IMR-90 (cell line): ENCODE data around the gene BMP7.

Experiments used
- BHLHE40 ChIP-seq: fragments of 150-350 bp; IDR thresholded peaks from 2 replicates; pipeline ENCODE4 v1.6.1; 2016; ENCODE audit warnings: mild to moderate bottlenecking, low read depth, low read length
- CEBPB ChIP-seq: IDR thresholded peaks from 2 replicates; pipeline ENCODE4 v1.6.1; 2012; ENCODE audit warnings: low read depth, low read length, improper control_type of control experiment
- CHD1 ChIP-seq: IDR thresholded peaks from 2 replicates; pipeline ENCODE4 v1.6.1; 2012; ENCODE audit warnings: low read depth, low read length, improper control_type of control experiment
- FOS ChIP-seq: fragments of 150-350 bp; IDR thresholded peaks from 2 replicates; pipeline ENCODE4 v1.6.1; 2016; ENCODE audit warnings: low read depth, low read length
- MAZ ChIP-seq: IDR thresholded peaks from 2 replicates; pipeline ENCODE4 v1.6.1; 2012; ENCODE audit warnings: low read depth, mild to moderate bottlenecking, low read length, improper control_type of control experiment, moderate library complexity, borderline replicate concordance
- MXI1 ChIP-seq: IDR thresholded peaks from 2 replicates; pipeline ENCODE4 v1.6.1; 2012; ENCODE audit warnings: low read depth, mild to moderate bottlenecking, low read length, moderate library complexity, borderline replicate concordance
- POLR2A ChIP-seq: IDR thresholded peaks from 2 replicates; pipeline ENCODE4 v1.6.1; 2012; ENCODE audit warnings: mild to moderate bottlenecking, low read depth, low read length
- RAD21 ChIP-seq: IDR thresholded peaks from 2 replicates; pipeline ENCODE4 v1.6.1; 2012; ENCODE audit warnings: low read length, improper control_type of control experiment
- RCOR1 ChIP-seq: IDR thresholded peaks from 2 replicates; pipeline ENCODE4 v1.6.1; 2012; ENCODE audit warnings: mild to moderate bottlenecking, low read length, improper control_type of control experiment; ENCODE audit not compliant: insufficient replicate concordance
- RFX5 ChIP-seq: IDR thresholded peaks from 2 replicates; pipeline ENCODE4 v1.8.0; 2012; ENCODE audit warnings: low read depth, mild to moderate bottlenecking, low read length, moderate library complexity
- SMC3 ChIP-seq: fragments of 150-350 bp; IDR thresholded peaks from 2 replicates; pipeline ENCODE4 v1.6.1; 2016; ENCODE audit warnings: low read depth, mild to moderate bottlenecking, antibody characterized with exemption, low read length, moderate library complexity
- TF ChIP-seq, protein P1 (sequence below): conservative IDR thresholded peaks from 2 replicates; pipeline ENCODE4 v1.5.1; 2012; ENCODE audit warnings: mild to moderate bottlenecking, low read depth, low read length, improper control_type of control experiment
- TF ChIP-seq, protein P2 (sequence below): fragments of 150-350 bp; IDR thresholded peaks from 2 replicates; pipeline ENCODE4 v1.6.1; 2017; ENCODE audit warnings: mild to moderate bottlenecking, antibody characterized with exemption, low read length, low read depth
- TF ChIP-seq, protein P3 (sequence below): fragments of 150-350 bp; IDR thresholded peaks from 2 replicates; pipeline ENCODE4 v1.6.1; 2016; ENCODE audit warnings: low read depth, mild to moderate bottlenecking, low read length, moderate library complexity, borderline replicate concordance

DNA sequence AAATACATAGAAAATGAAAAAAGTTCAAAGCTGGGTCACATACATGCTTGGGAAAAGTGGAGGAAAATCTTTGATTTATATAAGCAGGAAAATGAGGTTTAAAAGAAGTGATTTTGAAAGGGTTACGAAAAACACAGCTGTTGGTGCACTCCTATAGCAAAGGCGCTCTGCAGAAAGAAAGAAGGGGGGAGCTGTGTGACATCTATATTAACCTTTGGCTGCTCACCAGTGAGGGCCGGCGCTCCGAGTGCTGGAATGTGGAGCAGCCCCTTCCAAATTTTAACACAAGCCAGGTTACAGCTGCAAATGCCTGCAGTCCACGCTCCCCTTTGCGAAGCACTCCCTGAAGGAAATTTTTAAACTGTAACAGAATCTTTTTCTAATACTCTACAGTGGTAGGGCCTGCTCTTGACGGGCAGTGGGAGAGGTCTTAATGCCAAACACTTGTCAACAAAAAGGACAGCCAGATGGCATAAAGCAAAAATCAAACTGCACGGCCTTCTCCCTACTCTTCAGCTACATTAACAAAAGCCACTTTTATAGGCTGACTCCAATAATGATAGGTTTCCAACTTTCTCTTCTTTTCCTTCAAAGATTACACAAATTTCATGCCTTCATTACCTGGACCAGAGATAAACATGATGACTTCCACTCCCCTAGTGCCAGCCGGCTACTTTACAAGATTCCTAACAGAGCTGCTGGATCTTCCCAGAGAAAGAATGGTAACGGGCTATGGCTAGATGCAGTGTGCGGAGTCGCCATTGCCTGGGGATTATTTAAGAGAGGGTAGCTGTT is 4.8 kb downstream of the BMP7 start:
- TF ChIP-seq, protein P1, sequence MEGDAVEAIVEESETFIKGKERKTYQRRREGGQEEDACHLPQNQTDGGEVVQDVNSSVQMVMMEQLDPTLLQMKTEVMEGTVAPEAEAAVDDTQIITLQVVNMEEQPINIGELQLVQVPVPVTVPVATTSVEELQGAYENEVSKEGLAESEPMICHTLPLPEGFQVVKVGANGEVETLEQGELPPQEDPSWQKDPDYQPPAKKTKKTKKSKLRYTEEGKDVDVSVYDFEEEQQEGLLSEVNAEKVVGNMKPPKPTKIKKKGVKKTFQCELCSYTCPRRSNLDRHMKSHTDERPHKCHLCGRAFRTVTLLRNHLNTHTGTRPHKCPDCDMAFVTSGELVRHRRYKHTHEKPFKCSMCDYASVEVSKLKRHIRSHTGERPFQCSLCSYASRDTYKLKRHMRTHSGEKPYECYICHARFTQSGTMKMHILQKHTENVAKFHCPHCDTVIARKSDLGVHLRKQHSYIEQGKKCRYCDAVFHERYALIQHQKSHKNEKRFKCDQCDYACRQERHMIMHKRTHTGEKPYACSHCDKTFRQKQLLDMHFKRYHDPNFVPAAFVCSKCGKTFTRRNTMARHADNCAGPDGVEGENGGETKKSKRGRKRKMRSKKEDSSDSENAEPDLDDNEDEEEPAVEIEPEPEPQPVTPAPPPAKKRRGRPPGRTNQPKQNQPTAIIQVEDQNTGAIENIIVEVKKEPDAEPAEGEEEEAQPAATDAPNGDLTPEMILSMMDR, result no peak
- TF ChIP-seq, protein P2, sequence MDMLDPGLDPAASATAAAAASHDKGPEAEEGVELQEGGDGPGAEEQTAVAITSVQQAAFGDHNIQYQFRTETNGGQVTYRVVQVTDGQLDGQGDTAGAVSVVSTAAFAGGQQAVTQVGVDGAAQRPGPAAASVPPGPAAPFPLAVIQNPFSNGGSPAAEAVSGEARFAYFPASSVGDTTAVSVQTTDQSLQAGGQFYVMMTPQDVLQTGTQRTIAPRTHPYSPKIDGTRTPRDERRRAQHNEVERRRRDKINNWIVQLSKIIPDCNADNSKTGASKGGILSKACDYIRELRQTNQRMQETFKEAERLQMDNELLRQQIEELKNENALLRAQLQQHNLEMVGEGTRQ, result no peak
- TF ChIP-seq SMC3 (no peak), POLR2A (no peak), RFX5 (no peak), RAD21 (no peak), MXI1 (no peak), CEBPB (no peak), BHLHE40 (no peak), CHD1 (no peak), FOS (no peak), MAZ (no peak), RCOR1 (no peak)
- TF ChIP-seq, protein P3, sequence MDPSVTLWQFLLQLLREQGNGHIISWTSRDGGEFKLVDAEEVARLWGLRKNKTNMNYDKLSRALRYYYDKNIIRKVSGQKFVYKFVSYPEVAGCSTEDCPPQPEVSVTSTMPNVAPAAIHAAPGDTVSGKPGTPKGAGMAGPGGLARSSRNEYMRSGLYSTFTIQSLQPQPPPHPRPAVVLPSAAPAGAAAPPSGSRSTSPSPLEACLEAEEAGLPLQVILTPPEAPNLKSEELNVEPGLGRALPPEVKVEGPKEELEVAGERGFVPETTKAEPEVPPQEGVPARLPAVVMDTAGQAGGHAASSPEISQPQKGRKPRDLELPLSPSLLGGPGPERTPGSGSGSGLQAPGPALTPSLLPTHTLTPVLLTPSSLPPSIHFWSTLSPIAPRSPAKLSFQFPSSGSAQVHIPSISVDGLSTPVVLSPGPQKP, result no peak
